GM12892 (cell line): ENCODE results near the gene NR0B2.

Experiments used
- POLR2A ChIP-seq: IDR thresholded peaks from 2 replicates; pipeline ENCODE4 v1.6.1; 2011; ENCODE audit warnings: low read depth, low read length, control low read depth
- POLR2AphosphoS5 ChIP-seq: IDR thresholded peaks from 2 replicates; pipeline ENCODE4 v1.6.1; 2011; ENCODE audit warnings: low read depth, low read length, control low read depth
- TAF1 ChIP-seq: IDR thresholded peaks from 2 replicates; pipeline ENCODE4 v1.6.1; 2011; ENCODE audit warnings: low read depth, mild to moderate bottlenecking, control low read depth, low read length, borderline replicate concordance

DNA sequence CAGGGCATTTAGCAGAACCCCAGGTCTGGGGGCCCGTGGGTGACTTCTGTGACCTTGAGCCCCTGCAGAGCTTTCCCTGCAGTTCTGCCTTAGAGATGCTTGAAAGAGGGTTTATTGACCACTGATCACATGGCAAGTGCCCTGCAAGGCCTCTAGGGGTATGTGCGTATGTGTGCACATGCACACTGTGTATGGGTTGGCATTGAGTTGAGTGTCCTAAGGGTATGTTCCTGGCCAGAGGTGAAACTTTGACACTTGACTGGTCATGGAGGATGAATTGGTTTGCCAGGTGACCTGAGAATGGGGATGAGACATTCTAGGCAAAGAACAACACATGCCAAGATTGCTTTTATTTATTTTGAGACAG is 24.9 kb upstream of the NR0B2 start:
- TF ChIP-seq POLR2A (no peak), POLR2AphosphoS5 (no peak), TAF1 (no peak)
